WERI-Rb-1 (cell line): ENCODE measurements around the gene VAV3.

Source experiments
- DNase-seq: peaks from one replicate; pipeline ENCODE4 v3.0.0-alpha.2; 2020
- H3K27ac ChIP-seq: fragments of 250-450 bp; sonication (Bioruptor Pico); 2 replicates; pipeline ENCODE4 v1.5.1; 2020; ENCODE audit warnings: mild to moderate bottlenecking, moderate library complexity
- H3K27me3 ChIP-seq: fragments of 250-450 bp; sonication (Bioruptor Pico); 2 replicates; pipeline ENCODE4 v1.5.1; 2021; ENCODE audit warnings: mild to moderate bottlenecking, low read depth, moderate library complexity; ENCODE audit not compliant: insufficient read depth, severe bottlenecking
- H3K36me3 ChIP-seq: fragments of 250-450 bp; sonication (Bioruptor Pico); 2 replicates; pipeline ENCODE4 v1.5.1; 2020; ENCODE audit warnings: mild to moderate bottlenecking, moderate library complexity
- H3K4me3 ChIP-seq: 2 replicates; pipeline ENCODE4 v1.5.1; 2011; ENCODE audit warnings: low read depth, mild to moderate bottlenecking, control low read depth, low read length
- H3K9me3 ChIP-seq: fragments of 250-450 bp; sonication (Bioruptor Pico); 2 replicates; pipeline ENCODE4 v1.5.1; 2021; ENCODE audit warnings: mild to moderate bottlenecking, moderate library complexity; ENCODE audit not compliant: severe bottlenecking
- CTCF ChIP-seq: IDR thresholded peaks from 2 replicates; pipeline ENCODE4 v1.5.1; 2011; ENCODE audit warnings: low read depth, mild to moderate bottlenecking, control low read depth, inconsistent platforms, low read length

The VAV3 gene

GRCh38 chr1:107979088-107979487, 14.1 kb upstream of the VAV3 start:
- Histone ChIP-seq H3K36me3 (no peaks in the 10 kb centered on the region), H3K27me3 (no peaks in the 10 kb centered on the region)

GRCh38 chr1:107976836-107977235, 11.9 kb upstream of the VAV3 start:
- Histone ChIP-seq H3K4me3 (no peak overlapping the region), H3K27ac (no peak overlapping the region), H3K27me3 (no peaks in the 10 kb centered on the region), H3K36me3 (no peaks in the 10 kb centered on the region), H3K9me3 (no peaks in the 10 kb centered on the region)
- no peak for DNase-seq
- no peak for TF ChIP-seq CTCF

More at GRCh38 chr1:107979088-107979487, 14.1 kb upstream of the VAV3 start:
- Histone ChIP-seq H3K9me3 (no peaks in the 10 kb centered on the region), H3K4me3 (no peak overlapping the region), H3K27ac (no peak overlapping the region)
- DNase-seq, result no peak
- TF ChIP-seq CTCF, result no peak

GRCh38 chr1:107976431-107976830, 11.5 kb upstream of the VAV3 start:
- TF ChIP-seq CTCF, result no peak
- H3K36me3 ChIP-seq, result no peaks in the 10 kb centered on the region
- DNase-seq, result no peak

GRCh38 chr1:107975851-107976250, 10.9 kb upstream of the VAV3 start:
- H3K9me3 ChIP-seq, result no peaks in the 10 kb centered on the region
- H3K36me3 ChIP-seq, result no peaks in the 10 kb centered on the region
- H3K4me3 ChIP-seq, result no peak overlapping the region
- no peak overlapping the region for H3K27ac ChIP-seq
- DNase-seq, result no peak
- no peaks in the 10 kb centered on the region for H3K27me3 ChIP-seq
- TF ChIP-seq CTCF, result no peak

More at GRCh38 chr1:107976431-107976830, 11.5 kb upstream of the VAV3 start:
- H3K27me3 ChIP-seq, result no peaks in the 10 kb centered on the region
- no peaks in the 10 kb centered on the region for H3K9me3 ChIP-seq
- no peak overlapping the region for H3K27ac ChIP-seq
- no peak overlapping the region for H3K4me3 ChIP-seq

- Histone ChIP-seq H3K9me3 (no peaks in the 10 kb centered on the region), H3K27me3 (no peaks in the 10 kb centered on the region), H3K36me3 (no peaks in the 10 kb centered on the region), H3K4me3 (no peak overlapping the region), H3K27ac (no peak overlapping the region)
- DNase-seq, result no peak
- TF ChIP-seq CTCF, result no peak
Measured at GRCh38 chr1:107974090-107974489, 9.1 kb upstream of the VAV3 start.

GRCh38 chr1:107972391-107973180, 7.6 kb upstream of the VAV3 start:
- DNase-seq, result no peak
- Histone ChIP-seq H3K9me3 (no peaks in the 10 kb centered on the region), H3K27me3 (no peaks in the 10 kb centered on the region), H3K27ac (no peak overlapping the region), H3K36me3 (no peaks in the 10 kb centered on the region), H3K4me3 (no peak overlapping the region)
- TF ChIP-seq CTCF, result no peak
